ENCODE measurements around the gene WDR90. TPM values are rescaled to one million over a fixed set of nuclear protein-coding genes. Genes with fewer than 3 reads are reported as not detected.

Gene WDR90
- polyA plus RNA-seq, 1 donor (not counting 4 experiments of a cell fraction or from before 2014, with no cell fraction given): 5.9 TPM

DNA sequence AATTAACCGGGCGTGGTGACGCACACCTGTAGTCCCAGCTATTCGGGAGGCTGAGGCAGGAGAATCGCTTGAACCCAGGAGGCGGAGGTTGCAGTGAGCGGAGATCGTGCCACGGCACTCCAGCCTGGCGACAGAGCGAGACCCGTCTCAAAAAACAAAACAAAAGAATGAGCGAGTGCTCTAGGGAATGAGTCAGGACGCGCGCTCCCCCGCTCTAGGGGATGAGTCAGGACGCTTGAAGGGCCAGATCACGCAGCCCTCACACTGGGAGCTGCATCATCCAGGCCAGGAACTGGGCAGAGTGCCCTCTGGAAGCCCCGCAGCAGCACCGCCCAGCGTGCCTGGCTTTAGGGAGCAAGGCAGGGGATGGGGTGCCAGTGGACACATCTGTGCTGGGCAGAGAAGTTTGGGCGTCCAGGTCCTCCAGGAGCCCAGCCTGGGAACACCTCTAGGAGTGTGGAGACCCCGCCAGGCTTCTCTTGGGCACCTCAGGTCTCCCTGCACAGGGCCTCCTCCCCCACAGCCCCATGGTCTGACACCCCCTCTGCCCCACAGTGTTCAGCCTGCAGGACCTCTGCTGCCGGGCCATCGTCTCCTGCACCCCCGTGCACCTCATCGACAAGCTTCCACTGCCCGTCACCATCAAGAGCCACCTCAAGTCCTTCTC is 22.2 kb upstream of the WDR90 start:
- H3K4me3 ChIP-seq (ENCODE audit: control insufficient read depth in 2 of 3, extremely low read depth in 1 of 3, insufficient read depth in 2 of 3, low read depth in 1 of 3, low read length in 3 of 3): no peak overlapping the region
- H2AFZ ChIP-seq (ENCODE audit: control insufficient read depth, low read length): no peak overlapping the region
- no peak overlapping the region for H3K9ac ChIP-seq (ENCODE audit: control insufficient read depth, extremely low read depth, insufficient read depth, low read length)
- H3K9me3 ChIP-seq (ENCODE audit: control insufficient read depth, low read depth, low read length): no peaks in the 10 kb centered on the region
- FAIRE-seq (peak; percentile 13), DNase-seq (ENCODE audit: low read depth, low spot score) (peak; percentile 52)
- peaks cover 2% of the 10 kb centered on the region for H4K20me1 ChIP-seq (ENCODE audit: control insufficient read depth, extremely low read depth, insufficient read depth, low read length)
- no peaks in the 10 kb centered on the region for H3K27me3 ChIP-seq (ENCODE audit: control insufficient read depth, extremely low read depth, insufficient read depth, low read length)
- peaks cover 2 to 3% of the 10 kb centered on the region in 2 experiments for H3K36me3 ChIP-seq (ENCODE audit: control insufficient read depth in 2 of 2, extremely low read depth in 1 of 2, insufficient read depth in 2 of 2, low read length in 2 of 2)
- H3K4me1 ChIP-seq (ENCODE audit: control insufficient read depth, extremely low read depth, insufficient read depth, low read length): peaks cover 20% of the 10 kb centered on the region
- dilution Hi-C loops (cut with MboI; ENCODE audit: extremely low pct_ligation_motif_present, low sequenced_read_pairs): no loop called here
- TF ChIP-seq, protein P1, sequence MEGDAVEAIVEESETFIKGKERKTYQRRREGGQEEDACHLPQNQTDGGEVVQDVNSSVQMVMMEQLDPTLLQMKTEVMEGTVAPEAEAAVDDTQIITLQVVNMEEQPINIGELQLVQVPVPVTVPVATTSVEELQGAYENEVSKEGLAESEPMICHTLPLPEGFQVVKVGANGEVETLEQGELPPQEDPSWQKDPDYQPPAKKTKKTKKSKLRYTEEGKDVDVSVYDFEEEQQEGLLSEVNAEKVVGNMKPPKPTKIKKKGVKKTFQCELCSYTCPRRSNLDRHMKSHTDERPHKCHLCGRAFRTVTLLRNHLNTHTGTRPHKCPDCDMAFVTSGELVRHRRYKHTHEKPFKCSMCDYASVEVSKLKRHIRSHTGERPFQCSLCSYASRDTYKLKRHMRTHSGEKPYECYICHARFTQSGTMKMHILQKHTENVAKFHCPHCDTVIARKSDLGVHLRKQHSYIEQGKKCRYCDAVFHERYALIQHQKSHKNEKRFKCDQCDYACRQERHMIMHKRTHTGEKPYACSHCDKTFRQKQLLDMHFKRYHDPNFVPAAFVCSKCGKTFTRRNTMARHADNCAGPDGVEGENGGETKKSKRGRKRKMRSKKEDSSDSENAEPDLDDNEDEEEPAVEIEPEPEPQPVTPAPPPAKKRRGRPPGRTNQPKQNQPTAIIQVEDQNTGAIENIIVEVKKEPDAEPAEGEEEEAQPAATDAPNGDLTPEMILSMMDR (optimal IDR thresholded peaks at IDR 0.05 in 1 of 3, IDR thresholded peaks at IDR 0.05 in 1 of 3, conservative IDR thresholded peaks at IDR 0.05 in 1 of 3; ENCODE audit: extremely low read depth in 1 of 3, insufficient read depth in 2 of 3, low read length in 3 of 3): no peak
- TF ChIP-seq EZH2 (IDR thresholded peaks at IDR 0.05; ENCODE audit: low read length): no peak
- no peaks in the 10 kb centered on the region for H3K79me2 ChIP-seq (ENCODE audit: control insufficient read depth, insufficient read depth, low read length)
- H3K4me2 ChIP-seq (ENCODE audit: control insufficient read depth, extremely low read depth, insufficient read depth, low read depth, low read length): peak overlapping the region; percentile 10
- no peaks in the 10 kb centered on the region for H3K9me1 ChIP-seq (ENCODE audit: control insufficient read depth, extremely low read depth, insufficient read depth, low read length)
- peak overlapping the region; percentile 49 for H3K27ac ChIP-seq (ENCODE audit: control insufficient read depth, insufficient read depth, low read length)

DNA sequence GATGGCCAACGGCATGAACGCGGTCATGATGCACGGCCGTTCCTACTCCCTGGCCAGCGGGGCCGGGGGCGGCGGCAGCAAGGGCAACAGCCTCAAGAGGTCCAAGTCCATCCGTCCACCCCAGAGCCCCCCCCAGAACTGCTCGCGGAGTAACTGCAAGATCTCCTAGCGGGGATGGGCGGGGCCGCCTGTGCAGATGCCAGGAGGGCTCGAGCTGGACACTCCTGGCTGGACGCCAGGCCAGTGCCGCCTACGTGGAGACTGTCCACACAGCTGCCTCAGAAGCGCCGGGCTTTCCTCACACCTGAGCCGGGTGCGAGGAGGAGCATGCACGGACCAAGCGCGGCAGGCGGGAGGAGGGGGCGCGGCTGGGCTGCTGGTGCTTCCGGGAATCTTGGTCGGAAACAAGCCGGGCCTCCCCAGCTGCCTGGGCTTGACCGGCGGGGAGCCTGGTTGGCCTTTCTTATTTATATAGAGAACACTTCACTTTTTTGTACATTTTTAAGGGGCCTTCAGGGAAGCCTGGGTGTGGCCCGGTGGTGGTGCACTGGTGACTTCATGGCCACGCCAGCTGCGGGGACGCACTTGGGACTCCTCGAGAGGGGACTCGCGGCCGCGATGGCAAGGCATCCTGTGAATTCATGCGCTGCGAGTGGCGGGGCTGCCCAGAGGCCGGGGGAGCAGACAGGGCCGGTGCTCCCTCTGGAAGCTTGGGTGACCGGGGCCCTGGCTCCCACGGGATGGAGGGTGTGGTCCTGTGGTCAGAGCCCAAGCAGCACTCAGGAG is 21.5 kb upstream of the WDR90 start:
- TF ChIP-seq EZH2 (IDR thresholded peaks at IDR 0.05; ENCODE audit: low read length): no peak
- TF ChIP-seq, protein P1 (optimal IDR thresholded peaks at IDR 0.05 in 1 of 3, IDR thresholded peaks at IDR 0.05 in 1 of 3, conservative IDR thresholded peaks at IDR 0.05 in 1 of 3; ENCODE audit: extremely low read depth in 1 of 3, insufficient read depth in 2 of 3, low read length in 3 of 3): no peak
- H3K27ac ChIP-seq (ENCODE audit: control insufficient read depth, insufficient read depth, low read length): no peak overlapping the region

More for the DNA sequence above, 21.5 kb upstream of the WDR90 start:
- H3K9ac ChIP-seq (ENCODE audit: control insufficient read depth, extremely low read depth, insufficient read depth, low read length): no peak overlapping the region
- H2AFZ ChIP-seq (ENCODE audit: control insufficient read depth, low read length): no peak overlapping the region
- H3K27me3 ChIP-seq (ENCODE audit: control insufficient read depth, extremely low read depth, insufficient read depth, low read length): no peaks in the 10 kb centered on the region
- no peaks in the 10 kb centered on the region for H3K9me1 ChIP-seq (ENCODE audit: control insufficient read depth, extremely low read depth, insufficient read depth, low read length)
- DNase-seq (ENCODE audit: low read depth, low spot score) (no peak), FAIRE-seq (no peak)
- no peak overlapping the region for H3K4me3 ChIP-seq (ENCODE audit: control insufficient read depth in 2 of 3, extremely low read depth in 1 of 3, insufficient read depth in 2 of 3, low read depth in 1 of 3, low read length in 3 of 3)
- H3K4me2 ChIP-seq (ENCODE audit: control insufficient read depth, extremely low read depth, insufficient read depth, low read depth, low read length): no peak overlapping the region
- no peaks in the 10 kb centered on the region for H4K20me1 ChIP-seq (ENCODE audit: control insufficient read depth, extremely low read depth, insufficient read depth, low read length)
- no peaks in the 10 kb centered on the region for H3K79me2 ChIP-seq (ENCODE audit: control insufficient read depth, insufficient read depth, low read length)
- dilution Hi-C loops (cut with MboI; ENCODE audit: extremely low pct_ligation_motif_present, low sequenced_read_pairs): no loop called here
- H3K36me3 ChIP-seq (ENCODE audit: control insufficient read depth in 2 of 2, extremely low read depth in 1 of 2, insufficient read depth in 2 of 2, low read length in 2 of 2): peaks cover 2 to 3% of the 10 kb centered on the region in 2 experiments
- H3K4me1 ChIP-seq (ENCODE audit: control insufficient read depth, extremely low read depth, insufficient read depth, low read length): peaks cover 15% of the 10 kb centered on the region
- no peaks in the 10 kb centered on the region for H3K9me3 ChIP-seq (ENCODE audit: control insufficient read depth, low read depth, low read length)

Data from keratinocyte (primary cell).